Activated naive CD4-positive, alpha-beta T cell treated with anti-CD3 and anti-CD28 coated beads, Interleukin-2, amount 50 U/mL, for 72 hours (primary cell): ENCODE data around the gene PAWR. TPM values are rescaled to one million over a fixed set of nuclear protein-coding genes. Genes with fewer than 3 reads are reported as not detected.
"Not testable (repeated sequence)": the region's sequence is repeated elsewhere in the genome, so short reads cannot be mapped to it uniquely, and the experiment has no call there.

ENCODE experiments used
- ATAC-seq, 2 donors: fragments of 150-1000 bp; cut with Tn5 transposase; 2 replicates each; pipeline ENCODE4 v1.10.0; 2021; ENCODE audit warnings: mild to moderate bottlenecking in 2 of 2, moderate library complexity in 2 of 2
- DNase-seq, 2 donors: peaks; one replicate each; pipeline ENCODE4 v3.0.0; 2021 to 2022; ENCODE audit warnings: low spot score in 2 of 2
- H3K27ac Mint-ChIP-seq, 2 donors: one replicate each; pipeline ENCODE4 v1.8.0; 2022; ENCODE audit warnings: mild to moderate bottlenecking in 2 of 2, mixed read lengths in 2 of 2
- H3K36me3 Mint-ChIP-seq, 2 donors: one replicate each; pipeline ENCODE4 v1.8.0; 2022; ENCODE audit warnings: mixed read lengths in 2 of 2
- H3K9me3 Mint-ChIP-seq, 2 donors: one replicate each; pipeline ENCODE4 v1.8.0; 2022; ENCODE audit warnings: mixed read lengths in 2 of 2
- total RNA-seq, 2 donors: library from RNA; stranded (reverse); gene quantifications; one replicate each; pipeline ENCODE4 v1.2.3, GENCODE V29; 2022

PAWR gene
- total RNA-seq, 2 donors from 2014 or later: 8.4 to 12.0 TPM

- H3K27ac Mint-ChIP-seq: no peak overlapping the region
- H3K9me3 Mint-ChIP-seq: peaks cover 0 to 4% of the 10 kb centered on the region in 2 donors
- H3K36me3 Mint-ChIP-seq: no peaks in the 10 kb centered on the region
- ATAC-seq: no peak
- DNase-seq: no peak
These were observed 138.6 kb downstream of the PAWR start for GRCh38 chr12:79552192-79552591.

GRCh38 chr12:79549531-79550271, 141.1 kb downstream of the PAWR start:
- no peak overlapping the region for H3K27ac Mint-ChIP-seq
- H3K9me3 Mint-ChIP-seq: peaks cover 0 to 4% of the 10 kb centered on the region in 2 donors
- ATAC-seq: no peak
- DNase-seq: no peak
- H3K36me3 Mint-ChIP-seq: no peaks in the 10 kb centered on the region

- Mint-ChIP-seq H3K36me3 (no peaks in the 10 kb centered on the region), H3K9me3 (peaks cover 0 to 4% of the 10 kb centered on the region in 2 donors), H3K27ac (peak overlapping the region in 1 of 2 donors; percentile 90)
- ATAC-seq (no peak), DNase-seq (no peak)
These were observed 142.2 kb downstream of the PAWR start for GRCh38 chr12:79548610-79548924.

- DNase-seq (peak in 1 of 2 donors; percentile 8), ATAC-seq (no peak)
- Mint-ChIP-seq H3K27ac (no peak overlapping the region), H3K36me3 (no peaks in the 10 kb centered on the region), H3K9me3 (peaks cover 0 to 2% of the 10 kb centered on the region in 2 donors)
These were observed 142.8 kb downstream of the PAWR start for GRCh38 chr12:79547735-79548609.

GRCh38 chr12:79547044-79547734, 143.6 kb downstream of the PAWR start:
- Mint-ChIP-seq H3K9me3 (no peaks in the 10 kb centered on the region), H3K27ac (peak overlapping the region in 1 of 2 donors; percentile 37), H3K36me3 (no peaks in the 10 kb centered on the region)
- DNase-seq: no peak
- no peak for ATAC-seq

GRCh38 chr12:79546466-79547043, 144.2 kb downstream of the PAWR start:
- no peaks in the 10 kb centered on the region for H3K9me3 Mint-ChIP-seq
- H3K27ac Mint-ChIP-seq: no peak overlapping the region
- ATAC-seq: no peak
- no peaks in the 10 kb centered on the region for H3K36me3 Mint-ChIP-seq
- no peak for DNase-seq

GRCh38 chr12:79544439-79544838, 146.3 kb downstream of the PAWR start:
- H3K36me3 Mint-ChIP-seq, H3K9me3 Mint-ChIP-seq, DNase-seq, H3K27ac Mint-ChIP-seq, ATAC-seq: not testable (repeated sequence)

- ATAC-seq: no peak
- Mint-ChIP-seq H3K27ac (no peak overlapping the region), H3K36me3 (no peaks in the 10 kb centered on the region), H3K9me3 (no peaks in the 10 kb centered on the region)
- DNase-seq: no peak
These were observed 153.1 kb downstream of the PAWR start for GRCh38 chr12:79537675-79538074.

GRCh38 chr12:79535751-79536150, 155.0 kb downstream of the PAWR start:
- no peaks in the 10 kb centered on the region for H3K9me3 Mint-ChIP-seq
- ATAC-seq (no peak), DNase-seq (no peak)
- no peaks in the 10 kb centered on the region for H3K36me3 Mint-ChIP-seq
- H3K27ac Mint-ChIP-seq: no peak overlapping the region

Other genes with a start within 250 kb of the PAWR start
- 10 to 100 TPM; 66.6 to 73.7 TPM for gene PPP1R12A, start 244.1 kb upstream of the PAWR start, total RNA-seq